Kidney epithelial cell (primary cell): ENCODE data around the gene ZBTB6. TPM values are rescaled to one million over a fixed set of nuclear protein-coding genes. Genes with fewer than 3 reads are reported as not detected.

Experiments
- DNase-seq: peaks from one replicate; pipeline ENCODE4 v3.0.0-alpha.2; 2010; ENCODE audit warnings: low read depth
- H3K27me3 ChIP-seq: 2 replicates; pipeline ENCODE4 v1.6.0; 2011; ENCODE audit warnings: low read length; ENCODE audit not compliant: control insufficient read depth, insufficient read depth
- H3K36me3 ChIP-seq: 2 replicates; pipeline ENCODE4 v1.5.1; 2011; ENCODE audit warnings: low read length; ENCODE audit not compliant: control insufficient read depth, insufficient read depth
- H3K4me3 ChIP-seq: 2 replicates; pipeline ENCODE4 v1.5.1; 2011; ENCODE audit warnings: low read depth, mild to moderate bottlenecking, control low read depth, low read length
- CTCF ChIP-seq: IDR thresholded peaks from 2 replicates; pipeline ENCODE4 v1.5.1; 2011; ENCODE audit warnings: mild to moderate bottlenecking, moderate library complexity, low read length, control low read depth, inconsistent platforms; ENCODE audit not compliant: insufficient read depth, poor library complexity, severe bottlenecking
- total RNA-seq: library from RNA; depleted of rRNA; stranded (reverse); fragments of >200 nt; gene quantifications from 2 replicates; pipeline ENCODE4 v1.2.3, GENCODE V29; 2015

Gene ZBTB6
- 12.8 and 13.1 TPM in 2 replicates for total RNA-seq

GRCh38 chr9:122912964-122913673 is at the start of gene ZBTB6:
Gene ZBTB6, minus strand, starts transcription at chr9:122913323. Its CDS starts 1,251 bp downstream, at chr9:122912072.
- Histone ChIP-seq H3K4me3 (peak within 1 kb of the TSS; percentile 59), H3K27me3 (no peaks in the 10 kb centered on the region), H3K36me3 (peaks cover 1% of the 10 kb centered on the region)
- TF ChIP-seq CTCF: no peak
- DNase-seq: peak; percentile 62

GRCh38 chr9:122961139-122961538 is 48.0 kb upstream of the ZBTB6 start:
- no peaks in the 10 kb centered on the region for H3K27me3 ChIP-seq
- H3K4me3 ChIP-seq: no peak overlapping the region
- TF ChIP-seq CTCF: no peak
- no peaks in the 10 kb centered on the region for H3K36me3 ChIP-seq
- DNase-seq: no peak

- no peak for TF ChIP-seq CTCF
- no peak for DNase-seq
- no peaks in the 10 kb centered on the region for H3K36me3 ChIP-seq
- H3K4me3 ChIP-seq: no peak overlapping the region
- no peaks in the 10 kb centered on the region for H3K27me3 ChIP-seq
Measured at GRCh38 chr9:122955961-122956360, 42.8 kb upstream of the ZBTB6 start.

GRCh38 chr9:122954253-122954691 is 41.1 kb upstream of the ZBTB6 start:
- Histone ChIP-seq H3K27me3 (no peaks in the 10 kb centered on the region), H3K36me3 (no peaks in the 10 kb centered on the region), H3K4me3 (no peak overlapping the region)
- no peak for TF ChIP-seq CTCF
- DNase-seq: no peak

GRCh38 chr9:122951056-122951455 is 37.9 kb upstream of the ZBTB6 start:
- Histone ChIP-seq H3K4me3 (no peak overlapping the region), H3K36me3 (no peaks in the 10 kb centered on the region), H3K27me3 (no peaks in the 10 kb centered on the region)
- no peak for TF ChIP-seq CTCF
- no peak for DNase-seq

- TF ChIP-seq CTCF: no peak
- no peak overlapping the region for H3K4me3 ChIP-seq
- no peaks in the 10 kb centered on the region for H3K36me3 ChIP-seq
- H3K27me3 ChIP-seq: no peaks in the 10 kb centered on the region
- DNase-seq: no peak
Measured at GRCh38 chr9:122950263-122950662, 37.1 kb upstream of the ZBTB6 start.
